ENCODE measurements around the gene C2orf80. TPM values are rescaled to one million over a fixed set of nuclear protein-coding genes. Genes with fewer than 3 reads are reported as not detected.
"Not testable (repeated sequence)": the region's sequence is repeated elsewhere in the genome, so short reads cannot be mapped to it uniquely, and the experiment has no call there.

C2orf80 gene
- total RNA-seq, 2 experiments from 2014 or later: not detected

- Mint-ChIP-seq H3K9me3 (ENCODE audit: low read depth) (peaks cover under 1% of the 10 kb centered on the region), H3K27me3 (no peaks in the 10 kb centered on the region), H3K4me1 (no peaks in the 10 kb centered on the region), H3K36me3 (ENCODE audit: low read depth) (no peaks in the 10 kb centered on the region), H3K27ac (no peak overlapping the region), H3K4me3 (no peak overlapping the region)
- DNase-seq (no peak), ATAC-seq (no peak)
- ChIA-PET CTCF (no interaction called here), POLR2A (no interaction called here)
- intact Hi-C loops (cut with DNase I, micrococcal nuclease): no loop called here
Measured at GRCh38 chr2:208147008-208147407, 42.8 kb downstream of the C2orf80 start.

GRCh38 chr2:208146006-208146405 lies 43.8 kb downstream of the C2orf80 start, which contains the start of gene CRYGB:
CRYGB (minus strand) TSS chr2:208146158; CDS start chr2:208146120, 38 bp downstream.
- H3K27ac Mint-ChIP-seq: no peak within 1 kb of the TSS
- H3K9me3 Mint-ChIP-seq (ENCODE audit: low read depth): no peaks in the 10 kb centered on the region
- ChIA-PET POLR2A (no interaction called here), CTCF (no interaction called here)
- intact Hi-C loops (cut with DNase I, micrococcal nuclease): no loop called here
- no peaks in the 10 kb centered on the region for H3K27me3 Mint-ChIP-seq
- ATAC-seq: no peak
- no peak for DNase-seq
- no peaks in the 10 kb centered on the region for H3K36me3 Mint-ChIP-seq (ENCODE audit: low read depth)
- H3K4me3 Mint-ChIP-seq: no peak within 1 kb of the TSS
- H3K4me1 Mint-ChIP-seq: no peaks in the 10 kb centered on the region

- ChIA-PET CTCF (interaction anchor here (0.7 to 1.4 kb wide), 3 partner anchors 10 to 32 kb away, joined by 3 read pairs; no protein-coding TSS in a partner anchor), POLR2A (no interaction called here)
- Mint-ChIP-seq H3K36me3 (ENCODE audit: low read depth) (no peaks in the 10 kb centered on the region), H3K27me3 (no peaks in the 10 kb centered on the region), H3K4me1 (no peaks in the 10 kb centered on the region), H3K4me3 (no peak overlapping the region), H3K27ac (no peak overlapping the region), H3K9me3 (ENCODE audit: low read depth) (no peaks in the 10 kb centered on the region)
- DNase-seq: no peak
- intact Hi-C loops (cut with DNase I, micrococcal nuclease): no loop called here
- no peak for ATAC-seq
Measured at GRCh38 chr2:208142925-208143799, 46.7 kb downstream of the C2orf80 start.

GRCh38 chr2:208142240-208142924 lies 47.4 kb downstream of the C2orf80 start:
- H3K4me3 Mint-ChIP-seq: no peak overlapping the region
- H3K27ac Mint-ChIP-seq: no peak overlapping the region
- intact Hi-C loops (cut with DNase I, micrococcal nuclease): no loop called here
- no peaks in the 10 kb centered on the region for H3K27me3 Mint-ChIP-seq
- H3K4me1 Mint-ChIP-seq: no peaks in the 10 kb centered on the region
- no peak for DNase-seq
- H3K36me3 Mint-ChIP-seq (ENCODE audit: low read depth): no peaks in the 10 kb centered on the region
- no peak for ATAC-seq
- ChIA-PET POLR2A (no interaction called here), CTCF (interaction anchor here (1.4 kb wide), 2 partner anchors 11 to 33 kb away, joined by 3 read pairs; no protein-coding TSS in a partner anchor)
- H3K9me3 Mint-ChIP-seq (ENCODE audit: low read depth): no peaks in the 10 kb centered on the region

GRCh38 chr2:208139447-208139846 lies 50.4 kb downstream of the C2orf80 start:
- Mint-ChIP-seq H3K4me1 (peaks cover 9% of the 10 kb centered on the region), H3K9me3 (ENCODE audit: low read depth) (no peaks in the 10 kb centered on the region), H3K27me3 (no peaks in the 10 kb centered on the region), H3K4me3 (no peak overlapping the region), H3K27ac (no peak overlapping the region), H3K36me3 (ENCODE audit: low read depth) (no peaks in the 10 kb centered on the region)
- ATAC-seq: no peak
- POLR2A ChIA-PET: no interaction called here
- CTCF ChIA-PET: interaction anchor here (0.6 kb wide), 1 partner anchor 1956 kb away, joined by 3 read pairs; no protein-coding TSS in a partner anchor
- DNase-seq: no peak
- intact Hi-C loops (cut with DNase I, micrococcal nuclease): no loop called here

GRCh38 chr2:208138334-208138733 lies 51.5 kb downstream of the C2orf80 start:
- DNase-seq; ATAC-seq; H3K27me3 Mint-ChIP-seq; intact Hi-C loops (cut with DNase I, micrococcal nuclease); H3K27ac Mint-ChIP-seq; H3K9me3 Mint-ChIP-seq (ENCODE audit: low read depth); H3K36me3 Mint-ChIP-seq (ENCODE audit: low read depth); H3K4me3 Mint-ChIP-seq; CTCF ChIA-PET; POLR2A ChIA-PET; H3K4me1 Mint-ChIP-seq: not testable (repeated sequence)

- Mint-ChIP-seq H3K9me3 (ENCODE audit: low read depth) (no peaks in the 10 kb centered on the region), H3K27ac (no peak overlapping the region), H3K36me3 (ENCODE audit: low read depth) (no peaks in the 10 kb centered on the region), H3K4me1 (peaks cover 9% of the 10 kb centered on the region), H3K4me3 (no peak overlapping the region), H3K27me3 (no peaks in the 10 kb centered on the region)
- DNase-seq (no peak), ATAC-seq (no peak)
- POLR2A ChIA-PET: no interaction called here
- intact Hi-C loops (cut with DNase I, micrococcal nuclease): no loop called here
- CTCF ChIA-PET: interaction anchor here (0.6 kb wide), 1 partner anchor 30 kb away, joined by 3 read pairs; no protein-coding TSS in a partner anchor
Measured at GRCh38 chr2:208136716-208137094, 53.1 kb downstream of the C2orf80 start.

GRCh38 chr2:208135794-208136715 lies 53.8 kb downstream of the C2orf80 start:
- Mint-ChIP-seq H3K27me3 (no peaks in the 10 kb centered on the region), H3K9me3 (ENCODE audit: low read depth) (no peaks in the 10 kb centered on the region), H3K4me3 (no peak overlapping the region), H3K4me1 (peaks cover 9% of the 10 kb centered on the region), H3K27ac (no peak overlapping the region), H3K36me3 (ENCODE audit: low read depth) (no peaks in the 10 kb centered on the region)
- ChIA-PET POLR2A (no interaction called here), CTCF (interaction anchor here (0.9 kb wide), 1 partner anchor 39 kb away, joined by 3 read pairs; no protein-coding TSS in a partner anchor)
- intact Hi-C loops (cut with DNase I, micrococcal nuclease): no loop called here
- DNase-seq: no peak
- no peak for ATAC-seq

- ATAC-seq: peak; percentile 89
- no peaks in the 10 kb centered on the region for H3K36me3 Mint-ChIP-seq (ENCODE audit: low read depth)
- ChIA-PET CTCF (interaction anchor here (0.9 kb wide), 1 partner anchor 40 kb away, joined by 3 read pairs; no protein-coding TSS in a partner anchor), POLR2A (no interaction called here)
- DNase-seq: peak; percentile 35
- H3K9me3 Mint-ChIP-seq (ENCODE audit: low read depth): no peaks in the 10 kb centered on the region
- H3K4me3 Mint-ChIP-seq: no peak overlapping the region
- no peaks in the 10 kb centered on the region for H3K27me3 Mint-ChIP-seq
- intact Hi-C loops (cut with DNase I, micrococcal nuclease): no loop called here
- H3K27ac Mint-ChIP-seq: no peak overlapping the region
- H3K4me1 Mint-ChIP-seq: peaks cover 9% of the 10 kb centered on the region
Measured at GRCh38 chr2:208134928-208135586, 54.8 kb downstream of the C2orf80 start.

GRCh38 chr2:208130712-208131110 lies 59.1 kb downstream of the C2orf80 start:
- H3K36me3 Mint-ChIP-seq (ENCODE audit: low read depth): no peaks in the 10 kb centered on the region
- no peak overlapping the region for H3K4me3 Mint-ChIP-seq
- no peak for DNase-seq
- no peak overlapping the region for H3K27ac Mint-ChIP-seq
- peaks cover 9% of the 10 kb centered on the region for H3K4me1 Mint-ChIP-seq
- POLR2A ChIA-PET: no interaction called here
- CTCF ChIA-PET: interaction anchor here (1.2 kb wide), 1 partner anchor 19 kb away, joined by 3 read pairs; no protein-coding TSS in a partner anchor
- peaks cover 8% of the 10 kb centered on the region for H3K27me3 Mint-ChIP-seq
- no peak for ATAC-seq
- intact Hi-C loops (cut with DNase I, micrococcal nuclease): no loop called here
- no peaks in the 10 kb centered on the region for H3K9me3 Mint-ChIP-seq (ENCODE audit: low read depth)
